HEK293 (cell line): ENCODE data around the gene MYT1.

Experiments
- CTCF ChIA-PET: fragments of 350-600 bp; formaldehyde crosslinking; extraction: SDS; loops from one replicate; lab custom pipeline; 2021; ENCODE audit warnings: antibody characterized with exemption; lab: Yijun Ruan, JAX
- POLR2A ChIA-PET: fragments of 300-600 bp; formaldehyde crosslinking; extraction: SDS; loops from one replicate; lab custom pipeline; 2020; ENCODE audit warnings: antibody characterized with exemption, inconsistent platforms; lab: Yijun Ruan, JAX
- H3K27ac ChIP-seq: fragments of 200-500 bp; sonication (Bioruptor generic); 2 replicates; pipeline ENCODE4 v1.5.1; 2014; ENCODE audit warnings: low read depth, low read length, control low read depth, inconsistent platforms; ENCODE audit errors: extremely low read depth
- H3K36me3 ChIP-seq, 2 experiments: fragments of 200-500 bp in 1 of 2; sonication (Bioruptor generic) in 1 of 2; 1 replicate in 1 of 2; 2 replicates in 1 of 2; pipeline ENCODE4 v1.5.1; 2014 to 2017; ENCODE audit warnings: inconsistent platforms in 2 of 2, low read length in 2 of 2; ENCODE audit not compliant: control insufficient read depth in 2 of 2, insufficient read depth in 1 of 2
- H3K4me1 ChIP-seq: fragments of 200-500 bp; sonication (Bioruptor generic); 2 replicates; pipeline ENCODE4 v1.5.1; 2014; ENCODE audit warnings: mild to moderate bottlenecking, low read length, inconsistent platforms; ENCODE audit not compliant: control insufficient read depth, insufficient read depth
- H3K4me3 ChIP-seq: 2 replicates; pipeline ENCODE4 v1.5.1; 2011; ENCODE audit warnings: low read depth, mild to moderate bottlenecking, control low read depth, low read length, moderate library complexity
- H3K9me3 ChIP-seq: fragments of 200-500 bp; sonication (Bioruptor generic); 2 replicates; pipeline ENCODE4 v1.5.1; 2014; ENCODE audit warnings: low read depth, low read length, inconsistent platforms; ENCODE audit not compliant: control insufficient read depth, insufficient read depth
- GLI2 ChIP-seq: fragments of 450-650 bp; formaldehyde crosslinking; IDR thresholded peaks from 2 replicates; pipeline ENCODE4; 2017; ENCODE audit warnings: missing biosample characterization, missing genetic modification characterization, low read depth, borderline replicate concordance
- MYNN ChIP-seq: fragments of 450-650 bp; formaldehyde crosslinking; IDR thresholded peaks from 2 replicates; pipeline ENCODE4 v1.5.1; 2016; ENCODE audit warnings: missing biosample characterization, missing genetic modification characterization, borderline replicate concordance
- PRDM4 ChIP-seq: fragments of 450-650 bp; formaldehyde crosslinking; IDR thresholded peaks from 2 replicates; pipeline ENCODE4 v1.5.1; 2017; ENCODE audit warnings: missing biosample characterization, missing genetic modification characterization
- TRIM28 ChIP-seq: IDR thresholded peaks from 2 replicates; pipeline ENCODE4 v1.6.1; 2011; ENCODE audit warnings: low read length, control low read depth, borderline replicate concordance
- YY1 ChIP-seq: fragments of 450-650 bp; formaldehyde crosslinking; IDR thresholded peaks from 2 replicates; pipeline ENCODE4 v1.5.1; 2018; ENCODE audit warnings: missing biosample characterization, missing genetic modification characterization
- ZBTB17 ChIP-seq: fragments of 450-650 bp; formaldehyde crosslinking; IDR thresholded peaks from 2 replicates; pipeline ENCODE4 v1.5.1; 2016; ENCODE audit warnings: missing biosample characterization, missing genetic modification characterization
- ZBTB8A ChIP-seq: fragments of 450-650 bp; formaldehyde crosslinking; IDR thresholded peaks from 2 replicates; pipeline ENCODE4 v1.5.1; 2016; ENCODE audit warnings: missing biosample characterization, missing genetic modification characterization
- ZEB2 ChIP-seq: fragments of 450-650 bp; formaldehyde crosslinking; IDR thresholded peaks from 2 replicates; pipeline ENCODE4 v1.5.1; 2016; ENCODE audit warnings: missing biosample characterization, missing genetic modification characterization
- ZFP37 ChIP-seq: fragments of 450-650 bp; formaldehyde crosslinking; IDR thresholded peaks from 2 replicates; pipeline ENCODE4 v1.5.1; 2016; ENCODE audit warnings: missing biosample characterization, missing genetic modification characterization
- ZNF10 ChIP-seq: fragments of 450-650 bp; formaldehyde crosslinking; IDR thresholded peaks from 2 replicates; pipeline ENCODE4 v1.5.1; 2017; ENCODE audit warnings: missing biosample characterization, missing genetic modification characterization
- ZNF174 ChIP-seq: fragments of 450-650 bp; formaldehyde crosslinking; IDR thresholded peaks from 2 replicates; pipeline ENCODE4 v1.5.0; 2017; ENCODE audit warnings: missing biosample characterization, mild to moderate bottlenecking, missing genetic modification characterization
- ZNF202 ChIP-seq: fragments of 450-650 bp; formaldehyde crosslinking; IDR thresholded peaks from 2 replicates; pipeline ENCODE4 v1.5.1; 2016; ENCODE audit warnings: missing biosample characterization, missing genetic modification characterization, borderline replicate concordance
- ZNF239 ChIP-seq: fragments of 450-650 bp; formaldehyde crosslinking; IDR thresholded peaks from 2 replicates; pipeline ENCODE4 v1.5.1; 2016; ENCODE audit warnings: missing biosample characterization, missing genetic modification characterization
- ZNF311 ChIP-seq: fragments of 450-650 bp; formaldehyde crosslinking; IDR thresholded peaks from 2 replicates; pipeline ENCODE4 v1.5.1; 2017; ENCODE audit warnings: missing biosample characterization, missing genetic modification characterization, borderline replicate concordance
- ZNF324 ChIP-seq: fragments of 450-650 bp; formaldehyde crosslinking; IDR thresholded peaks from 2 replicates; pipeline ENCODE4 v1.5.1; 2016; ENCODE audit warnings: missing biosample characterization, missing genetic modification characterization
- ZNF350 ChIP-seq: fragments of 450-650 bp; formaldehyde crosslinking; IDR thresholded peaks from 2 replicates; pipeline ENCODE4 v1.5.0; 2017; ENCODE audit warnings: missing biosample characterization, mild to moderate bottlenecking, missing genetic modification characterization
- ZNF48 ChIP-seq: fragments of 450-650 bp; formaldehyde crosslinking; IDR thresholded peaks from 2 replicates; pipeline ENCODE4 v1.5.1; 2016; ENCODE audit warnings: missing biosample characterization, missing genetic modification characterization
- ZNF600 ChIP-seq: fragments of 450-650 bp; formaldehyde crosslinking; IDR thresholded peaks from 2 replicates; pipeline ENCODE4 v1.5.1; 2016; ENCODE audit warnings: missing biosample characterization, missing genetic modification characterization
- ZNF610 ChIP-seq: fragments of 450-650 bp; formaldehyde crosslinking; IDR thresholded peaks from 2 replicates; pipeline ENCODE4 v1.5.1; 2016; ENCODE audit warnings: missing biosample characterization, missing genetic modification characterization, borderline replicate concordance
- ZNF623 ChIP-seq: fragments of 450-650 bp; formaldehyde crosslinking; IDR thresholded peaks from 2 replicates; pipeline ENCODE4 v1.5.1; 2016; ENCODE audit warnings: missing biosample characterization, missing genetic modification characterization
- ZSCAN30 ChIP-seq: fragments of 450-650 bp; IDR thresholded peaks from 2 replicates; pipeline ENCODE4 v1.5.1; 2018; ENCODE audit warnings: missing biosample characterization, mild to moderate bottlenecking, missing genetic modification characterization, moderate library complexity
- ZXDB ChIP-seq: fragments of 450-650 bp; formaldehyde crosslinking; IDR thresholded peaks from 2 replicates; pipeline ENCODE4 v1.5.1; 2016; ENCODE audit warnings: missing biosample characterization, missing genetic modification characterization
- TF ChIP-seq, protein P1 (sequence below): fragments of 450-650 bp; formaldehyde crosslinking; IDR thresholded peaks from 2 replicates; pipeline ENCODE4 v1.5.1; 2016; ENCODE audit warnings: missing biosample characterization, missing genetic modification characterization, borderline replicate concordance
- TF ChIP-seq, protein P2 (sequence below): fragments of 450-650 bp; formaldehyde crosslinking; IDR thresholded peaks from 2 replicates; pipeline ENCODE4 v1.5.1; 2016; ENCODE audit warnings: missing biosample characterization, missing genetic modification characterization
- TF ChIP-seq, protein P3 (sequence below): fragments of 450-650 bp; formaldehyde crosslinking; IDR thresholded peaks from 2 replicates; pipeline ENCODE4; 2016; ENCODE audit warnings: missing biosample characterization, missing genetic modification characterization
- TF ChIP-seq, protein P4 (sequence below): fragments of 450-650 bp; formaldehyde crosslinking; IDR thresholded peaks from 2 replicates; pipeline ENCODE4 v1.5.1; 2016; ENCODE audit warnings: missing biosample characterization, missing genetic modification characterization
- TF ChIP-seq, protein P5 (sequence below): fragments of 450-650 bp; formaldehyde crosslinking; IDR thresholded peaks from 2 replicates; pipeline ENCODE4 v1.5.1; 2016; ENCODE audit warnings: missing biosample characterization, missing genetic modification characterization, low read depth

Gene MYT1

GRCh38 chr20:64129146-64129782 lies 35.0 kb upstream of the MYT1 start:
- no peaks in the 10 kb centered on the region for H3K36me3 ChIP-seq
- ChIA-PET CTCF (no interaction called here), POLR2A (no interaction called here)
- H3K4me1 ChIP-seq: no peaks in the 10 kb centered on the region
- TF ChIP-seq ZNF623 (tag by site-specific recombination) (no peak), TRIM28 (no peak), ZNF239 (no peak), GLI2 (tag by site-specific recombination) (no peak), ZXDB (tag by site-specific recombination) (no peak), ZNF202 (no peak), ZEB2 (tag by site-specific recombination) (no peak), ZNF350 (no peak), ZBTB8A (no peak), ZFP37 (no peak), ZNF311 (no peak), ZNF324 (tag by site-specific recombination) (no peak)
- TF ChIP-seq, protein P1, sequence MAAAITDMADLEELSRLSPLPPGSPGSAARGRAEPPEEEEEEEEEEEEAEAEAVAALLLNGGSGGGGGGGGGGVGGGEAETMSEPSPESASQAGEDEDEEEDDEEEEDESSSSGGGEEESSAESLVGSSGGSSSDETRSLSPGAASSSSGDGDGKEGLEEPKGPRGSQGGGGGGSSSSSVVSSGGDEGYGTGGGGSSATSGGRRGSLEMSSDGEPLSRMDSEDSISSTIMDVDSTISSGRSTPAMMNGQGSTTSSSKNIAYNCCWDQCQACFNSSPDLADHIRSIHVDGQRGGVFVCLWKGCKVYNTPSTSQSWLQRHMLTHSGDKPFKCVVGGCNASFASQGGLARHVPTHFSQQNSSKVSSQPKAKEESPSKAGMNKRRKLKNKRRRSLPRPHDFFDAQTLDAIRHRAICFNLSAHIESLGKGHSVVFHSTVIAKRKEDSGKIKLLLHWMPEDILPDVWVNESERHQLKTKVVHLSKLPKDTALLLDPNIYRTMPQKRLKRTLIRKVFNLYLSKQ: no peak
- H3K27ac ChIP-seq: no peak overlapping the region
- no peaks in the 10 kb centered on the region for H3K9me3 ChIP-seq
- H3K4me3 ChIP-seq: no peak overlapping the region

DNA sequence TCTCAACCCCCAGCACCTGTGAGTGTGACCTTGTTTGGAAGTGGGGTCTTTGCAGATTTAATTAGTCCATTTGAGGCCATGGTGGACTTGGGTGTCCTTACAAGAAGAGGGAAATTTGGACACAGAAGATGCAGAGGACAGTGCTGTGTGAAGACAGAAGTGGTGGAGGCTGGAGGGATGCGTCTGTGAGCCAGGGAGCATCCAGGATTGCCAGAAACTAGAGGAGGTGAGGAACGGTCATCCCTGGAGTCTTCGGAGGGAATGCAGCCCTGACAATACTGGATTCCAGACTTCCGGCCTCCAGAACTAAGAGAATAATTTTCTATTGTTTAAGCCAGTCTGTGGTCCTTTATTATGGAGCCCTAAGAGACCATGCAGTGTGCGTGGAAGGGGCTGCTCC lies 34.0 kb upstream of the MYT1 start:
- Histone ChIP-seq H3K4me1 (no peaks in the 10 kb centered on the region), H3K27ac (no peak overlapping the region), H3K4me3 (no peak overlapping the region), H3K36me3 (no peaks in the 10 kb centered on the region), H3K9me3 (no peaks in the 10 kb centered on the region)
- CTCF ChIA-PET: no interaction called here
- TF ChIP-seq ZBTB17 (no peak), ZNF600 (tag by site-specific recombination) (no peak), MYNN (tag by site-specific recombination) (no peak), ZNF174 (no peak), ZNF10 (tag by site-specific recombination) (no peak), YY1 (no peak), PRDM4 (tag by site-specific recombination) (no peak), ZSCAN30 (tag by site-specific recombination) (no peak), ZNF48 (tag by site-specific recombination) (no peak), ZNF610 (tag by site-specific recombination) (no peak)
- TF ChIP-seq, protein P2, sequence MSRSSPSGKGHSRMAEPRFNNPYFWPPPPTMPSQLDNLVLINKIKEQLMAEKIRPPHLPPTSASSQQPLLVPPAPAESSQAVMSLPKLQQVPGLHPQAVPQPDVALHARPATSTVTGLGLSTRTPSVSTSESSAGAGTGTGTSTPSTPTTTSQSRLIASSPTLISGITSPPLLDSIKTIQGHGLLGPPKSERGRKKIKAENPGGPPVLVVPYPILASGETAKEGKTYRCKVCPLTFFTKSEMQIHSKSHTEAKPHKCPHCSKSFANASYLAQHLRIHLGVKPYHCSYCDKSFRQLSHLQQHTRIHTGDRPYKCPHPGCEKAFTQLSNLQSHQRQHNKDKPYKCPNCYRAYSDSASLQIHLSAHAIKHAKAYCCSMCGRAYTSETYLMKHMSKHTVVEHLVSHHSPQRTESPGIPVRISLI: no peak
- TF ChIP-seq, protein P3, sequence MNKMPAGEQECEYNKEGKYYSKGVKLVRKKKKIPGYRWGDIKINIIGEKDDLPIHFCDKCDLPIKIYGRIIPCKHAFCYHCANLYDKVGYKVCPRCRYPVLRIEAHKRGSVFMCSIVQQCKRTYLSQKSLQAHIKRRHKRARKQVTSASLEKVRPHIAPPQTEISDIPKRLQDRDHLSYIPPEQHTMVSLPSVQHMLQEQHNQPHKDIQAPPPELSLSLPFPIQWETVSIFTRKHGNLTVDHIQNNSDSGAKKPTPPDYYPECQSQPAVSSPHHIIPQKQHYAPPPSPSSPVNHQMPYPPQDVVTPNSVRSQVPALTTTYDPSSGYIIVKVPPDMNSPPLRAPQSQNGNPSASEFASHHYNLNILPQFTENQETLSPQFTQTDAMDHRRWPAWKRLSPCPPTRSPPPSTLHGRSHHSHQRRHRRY (tag by site-specific recombination): no peak
- TF ChIP-seq, protein P4, sequence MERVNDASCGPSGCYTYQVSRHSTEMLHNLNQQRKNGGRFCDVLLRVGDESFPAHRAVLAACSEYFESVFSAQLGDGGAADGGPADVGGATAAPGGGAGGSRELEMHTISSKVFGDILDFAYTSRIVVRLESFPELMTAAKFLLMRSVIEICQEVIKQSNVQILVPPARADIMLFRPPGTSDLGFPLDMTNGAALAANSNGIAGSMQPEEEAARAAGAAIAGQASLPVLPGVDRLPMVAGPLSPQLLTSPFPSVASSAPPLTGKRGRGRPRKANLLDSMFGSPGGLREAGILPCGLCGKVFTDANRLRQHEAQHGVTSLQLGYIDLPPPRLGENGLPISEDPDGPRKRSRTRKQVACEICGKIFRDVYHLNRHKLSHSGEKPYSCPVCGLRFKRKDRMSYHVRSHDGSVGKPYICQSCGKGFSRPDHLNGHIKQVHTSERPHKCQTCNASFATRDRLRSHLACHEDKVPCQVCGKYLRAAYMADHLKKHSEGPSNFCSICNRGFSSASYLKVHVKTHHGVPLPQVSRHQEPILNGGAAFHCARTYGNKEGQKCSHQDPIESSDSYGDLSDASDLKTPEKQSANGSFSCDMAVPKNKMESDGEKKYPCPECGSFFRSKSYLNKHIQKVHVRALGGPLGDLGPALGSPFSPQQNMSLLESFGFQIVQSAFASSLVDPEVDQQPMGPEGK: no peak
- TF ChIP-seq, protein P5, sequence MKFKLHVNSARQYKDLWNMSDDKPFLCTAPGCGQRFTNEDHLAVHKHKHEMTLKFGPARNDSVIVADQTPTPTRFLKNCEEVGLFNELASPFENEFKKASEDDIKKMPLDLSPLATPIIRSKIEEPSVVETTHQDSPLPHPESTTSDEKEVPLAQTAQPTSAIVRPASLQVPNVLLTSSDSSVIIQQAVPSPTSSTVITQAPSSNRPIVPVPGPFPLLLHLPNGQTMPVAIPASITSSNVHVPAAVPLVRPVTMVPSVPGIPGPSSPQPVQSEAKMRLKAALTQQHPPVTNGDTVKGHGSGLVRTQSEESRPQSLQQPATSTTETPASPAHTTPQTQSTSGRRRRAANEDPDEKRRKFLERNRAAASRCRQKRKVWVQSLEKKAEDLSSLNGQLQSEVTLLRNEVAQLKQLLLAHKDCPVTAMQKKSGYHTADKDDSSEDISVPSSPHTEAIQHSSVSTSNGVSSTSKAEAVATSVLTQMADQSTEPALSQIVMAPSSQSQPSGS (tag by site-specific recombination): no peak
- POLR2A ChIA-PET: no interaction called here
